Lung (tissue), 12 donors: ENCODE data around the gene PRKG1. TPM values are rescaled to one million over a fixed set of nuclear protein-coding genes. Genes with fewer than 3 reads are reported as not detected.
"Not testable (repeated sequence)": the region's sequence is repeated elsewhere in the genome, so short reads cannot be mapped to it uniquely, and the experiment has no call there.

Source experiments
- ATAC-seq: fragments of 200-7000 bp; cut with Tn5 transposase; one replicate; pipeline ENCODE4 v1.9.1; 2020; ENCODE audit warnings: moderate number of reproducible peaks; ENCODE audit not compliant: insufficient read depth, low FRiP score
- DNase-seq, 3 donors: peaks; one replicate each; pipeline ENCODE4 v3.0.0-alpha.2; 2013 to 2017
- H3K27ac ChIP-seq, 2 donors: one replicate each; pipeline ENCODE4 v1.5.1; 2013; ENCODE audit warnings: mild to moderate bottlenecking in 2 of 2, moderate library complexity in 2 of 2, control low read depth in 1 of 2, inconsistent platforms in 1 of 2, low read depth in 1 of 2, low read length in 1 of 2
- H3K27me3 ChIP-seq, 3 donors: one replicate each; pipeline ENCODE4 v1.5.1; 2013; ENCODE audit warnings: low read length in 2 of 3; ENCODE audit not compliant: control insufficient read depth in 3 of 3, insufficient read depth in 3 of 3
- H3K36me3 ChIP-seq, 4 donors: one replicate each; pipeline ENCODE4 v1.5.1; 2013; ENCODE audit warnings: low read length in 4 of 4, mild to moderate bottlenecking in 1 of 4, moderate library complexity in 1 of 4; ENCODE audit not compliant: control insufficient read depth in 4 of 4, insufficient read depth in 4 of 4
- H3K4me1 ChIP-seq, 5 donors: one replicate each; pipeline ENCODE4 v1.5.1; 2013; ENCODE audit warnings: low read length in 5 of 5, mild to moderate bottlenecking in 2 of 5, moderate library complexity in 1 of 5; ENCODE audit not compliant: control insufficient read depth in 5 of 5, insufficient read depth in 5 of 5
- H3K4me3 ChIP-seq: one replicate; pipeline ENCODE4 v1.5.1; 2013; ENCODE audit warnings: mild to moderate bottlenecking, control low read depth, moderate library complexity
- H3K9ac ChIP-seq, 2 donors: one replicate each; pipeline ENCODE4 v1.5.1; 2013; ENCODE audit warnings: low read length in 2 of 2, control low read depth in 1 of 2; ENCODE audit not compliant: insufficient read depth in 1 of 2
- H3K9me3 ChIP-seq, 4 donors: one replicate each; pipeline ENCODE4 v1.5.1; 2013; ENCODE audit warnings: low read length in 3 of 4, mild to moderate bottlenecking in 1 of 4, moderate library complexity in 1 of 4; ENCODE audit not compliant: control insufficient read depth in 4 of 4, insufficient read depth in 3 of 4
- WGBS, 2 donors: extraction: QIAGEN DNeasy Blood & Tissue Kit; methylation state at CpG; one replicate each; pipeline ENCODE4 v1.1.7; 2013; 5-methylcytosine and 5-hydroxymethylcytosine counted together
- polyA plus RNA-seq, 2 donors: library from polyadenylated mRNA; stranded (reverse); fragments of 200-250 nt; gene quantifications; one replicate each; pipeline ENCODE4 v1.2.1, GENCODE V29; 2013
- total RNA-seq, 2 donors: library from RNA; depleted of rRNA in 1 of 2; stranded (reverse); fragments of >200 nt in 1 of 2; gene quantifications; one replicate each; pipeline ENCODE4 v1.2.1, GENCODE V29; 2014 to 2021
- TF ChIP-seq, protein P1 (sequence below): IDR thresholded peaks from 2 replicates; pipeline ENCODE4 v1.5.1; 2012; ENCODE audit warnings: mild to moderate bottlenecking; ENCODE audit errors: control extremely low read depth, extremely low read depth
- donor health status: control.
- donor health status: control.
- donor health status: Bipolar disorder and iron deficiency.
- donor health status: healthy.
- donor health status: DM: yes; HTN: yes; CAD: no.

The PRKG1 gene
- total and polyA plus RNA-seq, 4 donors, result 2.1 to 50.8 (median 15.1) TPM

DNA sequence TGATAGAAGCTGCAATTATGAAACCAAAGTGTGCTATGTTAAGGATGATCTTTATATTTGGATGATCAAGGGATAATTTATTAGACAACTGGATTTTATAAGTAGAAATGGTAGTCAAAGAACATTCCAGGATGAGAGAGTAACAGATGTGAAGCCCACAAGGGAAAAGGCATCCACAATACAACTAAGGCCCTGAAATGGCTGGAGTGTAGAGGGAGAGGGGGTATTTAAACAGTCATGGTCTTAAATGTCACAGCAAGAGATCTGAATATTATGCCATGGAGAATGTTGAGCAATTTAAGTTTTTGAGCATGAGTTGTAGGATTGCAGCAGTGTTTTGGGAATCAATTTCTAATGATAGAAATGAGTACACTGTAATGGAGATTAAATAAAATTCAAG is 957.5 kb downstream of the PRKG1 start:
- no peak overlapping the region for H3K27ac ChIP-seq
- peaks cover 0 to 36% (median 4%) of the 10 kb centered on the region in 5 donors for H3K4me1 ChIP-seq
- no peaks in the 10 kb centered on the region for H3K9me3 ChIP-seq
- DNase-seq, result no peak
- H3K27me3 ChIP-seq, result no peaks in the 10 kb centered on the region
- no peak overlapping the region for H3K4me3 ChIP-seq
- no peaks in the 10 kb centered on the region for H3K36me3 ChIP-seq
- ATAC-seq, result no peak
- no peak overlapping the region for H3K9ac ChIP-seq
- TF ChIP-seq, protein P1, sequence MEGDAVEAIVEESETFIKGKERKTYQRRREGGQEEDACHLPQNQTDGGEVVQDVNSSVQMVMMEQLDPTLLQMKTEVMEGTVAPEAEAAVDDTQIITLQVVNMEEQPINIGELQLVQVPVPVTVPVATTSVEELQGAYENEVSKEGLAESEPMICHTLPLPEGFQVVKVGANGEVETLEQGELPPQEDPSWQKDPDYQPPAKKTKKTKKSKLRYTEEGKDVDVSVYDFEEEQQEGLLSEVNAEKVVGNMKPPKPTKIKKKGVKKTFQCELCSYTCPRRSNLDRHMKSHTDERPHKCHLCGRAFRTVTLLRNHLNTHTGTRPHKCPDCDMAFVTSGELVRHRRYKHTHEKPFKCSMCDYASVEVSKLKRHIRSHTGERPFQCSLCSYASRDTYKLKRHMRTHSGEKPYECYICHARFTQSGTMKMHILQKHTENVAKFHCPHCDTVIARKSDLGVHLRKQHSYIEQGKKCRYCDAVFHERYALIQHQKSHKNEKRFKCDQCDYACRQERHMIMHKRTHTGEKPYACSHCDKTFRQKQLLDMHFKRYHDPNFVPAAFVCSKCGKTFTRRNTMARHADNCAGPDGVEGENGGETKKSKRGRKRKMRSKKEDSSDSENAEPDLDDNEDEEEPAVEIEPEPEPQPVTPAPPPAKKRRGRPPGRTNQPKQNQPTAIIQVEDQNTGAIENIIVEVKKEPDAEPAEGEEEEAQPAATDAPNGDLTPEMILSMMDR, result no peak

DNA sequence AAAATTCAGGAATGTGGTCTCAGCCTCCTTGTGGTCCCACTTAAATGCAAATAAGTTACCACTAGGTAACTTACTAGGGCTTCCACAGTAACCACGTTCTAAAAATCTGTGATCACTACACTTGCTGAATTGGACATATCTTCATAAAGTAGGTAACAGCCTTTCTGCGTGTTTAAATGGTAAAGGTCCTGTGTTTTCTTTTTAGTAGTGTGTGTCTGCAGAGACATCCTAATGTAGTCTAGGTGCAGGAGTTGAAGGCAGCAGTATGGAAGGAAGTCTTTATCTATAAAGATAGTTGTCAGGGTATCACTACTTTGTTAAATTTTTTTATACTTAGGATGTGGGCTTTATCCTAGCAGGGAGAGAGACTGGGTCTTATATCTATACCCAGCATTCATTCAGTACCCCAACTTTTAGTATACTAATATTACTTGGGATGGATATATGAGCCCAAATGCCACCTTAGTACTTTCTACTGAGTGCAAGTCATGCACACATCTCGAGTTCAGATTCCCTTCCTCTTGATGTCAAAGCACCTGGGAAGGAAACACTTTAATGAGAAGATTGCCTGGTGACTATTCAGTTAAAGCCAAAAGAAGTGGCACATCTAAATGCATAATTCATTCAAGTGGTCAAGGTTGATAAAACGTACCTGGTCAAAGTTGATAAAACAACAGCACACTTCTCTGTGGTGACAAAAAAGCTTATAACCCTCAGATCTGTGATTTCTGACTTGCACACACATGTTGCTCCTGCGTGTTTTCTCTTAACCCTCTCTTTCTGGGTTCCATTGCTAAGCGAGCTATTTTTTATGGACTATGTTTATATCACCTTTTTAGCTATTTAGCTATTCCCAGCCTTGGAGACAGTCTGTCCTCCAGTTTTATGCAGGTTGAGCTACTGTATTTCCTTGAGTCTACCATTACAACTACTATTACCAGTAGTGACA is 958.7 kb downstream of the PRKG1 start:
- WGBS, 2 donors, result 75 to 80% methylated on average over 6 of the region's 6 CpGs

DNA sequence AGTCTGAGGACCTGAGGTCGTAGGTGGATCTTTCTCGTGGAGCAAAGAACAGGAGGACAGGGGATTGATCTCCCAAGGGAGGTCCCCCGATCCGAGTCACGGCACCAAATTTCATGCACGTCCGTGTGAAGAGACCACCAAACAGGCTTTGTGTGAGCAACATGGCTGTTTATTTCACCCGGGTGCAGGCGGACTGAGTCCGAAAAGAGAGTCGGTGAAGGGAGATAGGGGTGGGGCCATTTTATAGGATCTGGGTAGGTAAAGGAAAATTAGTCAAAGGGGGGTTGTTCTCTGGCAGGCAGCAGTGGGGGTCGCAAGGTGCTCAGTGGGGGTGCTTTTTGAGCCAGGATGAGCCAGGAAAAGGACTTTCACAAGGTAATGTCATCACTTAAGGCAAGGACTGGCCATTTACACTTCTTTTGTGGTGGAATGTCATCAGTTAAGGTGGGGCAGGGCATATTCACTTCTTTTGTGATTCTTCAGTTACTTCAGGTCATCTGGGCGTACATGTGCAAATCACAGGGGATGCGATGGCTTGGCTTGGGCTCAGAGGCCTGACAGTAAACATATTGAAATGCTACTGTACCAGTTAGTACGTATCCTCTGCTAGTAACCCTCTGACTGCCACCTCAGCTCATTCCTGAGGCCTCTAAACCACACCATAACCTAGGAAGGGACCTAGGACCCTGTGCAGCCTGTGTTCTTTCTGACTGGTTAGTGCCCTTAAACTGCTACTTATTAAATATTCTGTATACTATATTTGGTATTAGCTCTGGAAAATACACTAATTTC is 964.9 kb downstream of the PRKG1 start:
- WGBS, 2 donors, result 88 to 89% methylated on average over 11 to 15 of the region's 15 CpGs
- DNase-seq, H3K9me3 ChIP-seq, H3K9ac ChIP-seq, H3K27ac ChIP-seq, H3K36me3 ChIP-seq, H3K4me3 ChIP-seq, H3K4me1 ChIP-seq, H3K27me3 ChIP-seq, ATAC-seq: not testable (repeated sequence)

More for the DNA sequence above, 958.7 kb downstream of the PRKG1 start:
- Histone ChIP-seq H3K4me1 (peaks cover 0 to 31% (median 4%) of the 10 kb centered on the region in 5 donors), H3K4me3 (no peak overlapping the region), H3K27me3 (no peaks in the 10 kb centered on the region), H3K9me3 (no peaks in the 10 kb centered on the region), H3K9ac (no peak overlapping the region), H3K27ac (no peak overlapping the region), H3K36me3 (no peaks in the 10 kb centered on the region)
- DNase-seq (no peak), ATAC-seq (no peak)
- TF ChIP-seq, protein P1, result no peak

DNA sequence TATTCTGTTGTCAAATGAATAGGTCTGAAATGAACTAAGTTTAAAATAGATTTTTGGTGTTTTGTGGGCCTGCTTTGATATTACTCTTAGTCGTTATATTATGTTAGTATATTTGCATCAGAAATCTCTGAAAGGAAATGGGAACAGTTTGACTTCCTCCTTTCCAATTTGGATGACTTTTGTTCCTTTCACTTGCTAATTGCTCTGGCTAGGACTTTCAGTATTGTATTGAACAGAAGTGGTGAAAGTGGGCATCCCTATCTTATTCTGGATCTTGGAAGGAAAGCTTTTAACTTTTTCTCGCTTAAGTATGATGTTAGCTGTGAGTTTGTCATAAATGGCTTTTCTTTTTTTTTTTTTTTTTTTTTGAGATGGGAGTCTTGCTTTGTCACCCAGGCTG is 966.2 kb downstream of the PRKG1 start:
- Histone ChIP-seq H3K4me1 (peaks cover 0 to 7% (median 0%) of the 10 kb centered on the region in 5 donors), H3K9ac (no peak overlapping the region), H3K4me3 (no peak overlapping the region), H3K9me3 (no peaks in the 10 kb centered on the region), H3K27me3 (no peaks in the 10 kb centered on the region), H3K36me3 (no peaks in the 10 kb centered on the region), H3K27ac (no peak overlapping the region)
- ATAC-seq (no peak), DNase-seq (no peak)
- 52 to 62% methylated on average over 2 of the region's 2 CpGs for WGBS, 2 donors
- TF ChIP-seq, protein P1, result no peak
